Measurements from ENCODE around the gene MRPS22. TPM values are rescaled to one million over a fixed set of nuclear protein-coding genes. Genes with fewer than 3 reads are reported as not detected.

The MRPS22 gene
- total and polyA plus RNA-seq, 2 of the 13 experiments (the other 11 are each of a cell fraction or from before 2014, with no cell fraction given) = 52.7 to 113 TPM

DNA sequence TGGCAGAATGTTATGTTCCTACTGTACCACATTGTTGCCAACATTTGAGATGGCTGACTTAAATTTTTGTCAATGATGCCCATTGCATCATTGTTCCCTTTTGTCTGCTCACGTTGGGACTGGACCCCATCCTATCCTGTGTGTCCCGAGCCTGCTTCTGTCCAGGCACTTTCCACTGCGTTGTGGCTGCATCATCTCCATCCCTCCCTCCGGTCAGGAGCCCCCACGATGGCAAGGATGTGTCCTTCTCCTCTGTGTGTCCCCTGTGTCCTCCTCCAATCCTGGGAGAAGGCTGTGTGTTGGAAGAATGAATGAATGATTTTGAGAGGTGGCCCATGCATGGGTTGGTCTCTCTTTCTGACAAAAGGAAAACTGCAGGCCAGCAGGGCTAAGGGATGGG is 19.4 kb upstream of the MRPS22 start (continued):
- no peak for TF ChIP-seq ZNF318 (CRISPR knock-in tag; IDR thresholded peaks at IDR 0.05)
- no peak for TF ChIP-seq ZNF329 (CRISPR knock-in tag; IDR thresholded peaks at IDR 0.05; ENCODE audit: low read depth)
- TF ChIP-seq, protein P1, sequence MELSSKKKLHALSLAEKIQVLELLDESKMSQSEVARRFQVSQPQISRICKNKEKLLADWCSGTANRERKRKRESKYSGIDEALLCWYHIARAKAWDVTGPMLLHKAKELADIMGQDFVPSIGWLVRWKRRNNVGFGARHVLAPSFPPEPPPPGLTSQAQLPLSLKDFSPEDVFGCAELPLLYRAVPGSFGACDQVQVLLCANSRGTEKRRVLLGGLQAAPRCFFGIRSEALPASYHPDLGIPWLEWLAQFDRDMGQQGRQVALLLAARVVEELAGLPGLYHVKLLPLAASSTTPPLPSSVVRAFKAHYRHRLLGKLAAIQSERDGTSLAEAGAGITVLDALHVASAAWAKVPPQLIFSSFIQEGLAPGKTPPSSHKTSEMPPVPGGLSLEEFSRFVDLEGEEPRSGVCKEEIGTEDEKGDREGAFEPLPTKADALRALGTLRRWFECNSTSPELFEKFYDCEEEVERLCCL (CRISPR knock-in tag; IDR thresholded peaks at IDR 0.05; ENCODE audit: borderline replicate concordance) = no peak
- no peak for TF ChIP-seq TP53 (CRISPR knock-in tag; conservative IDR thresholded peaks at IDR 0.05)
- TF ChIP-seq MEF2D (CRISPR knock-in tag; IDR thresholded peaks at IDR 0.05) = no peak
- TF ChIP-seq KLF9 (CRISPR knock-in tag; IDR thresholded peaks at IDR 0.05; ENCODE audit: low read depth) = no peak
- TF ChIP-seq NCOA5 (CRISPR knock-in tag; IDR thresholded peaks at IDR 0.05) = no peak
- TF ChIP-seq ZNF670 (CRISPR knock-in tag; IDR thresholded peaks at IDR 0.05; ENCODE audit: borderline replicate concordance) = no peak
- no peak for TF ChIP-seq ZNF354B (CRISPR knock-in tag; IDR thresholded peaks at IDR 0.05)
- TF ChIP-seq PBX2 (CRISPR knock-in tag; IDR thresholded peaks at IDR 0.05) = no peak
- no peak for TF ChIP-seq ISL2 (CRISPR knock-in tag; IDR thresholded peaks at IDR 0.05)
- no peak for TF ChIP-seq KAT2B (IDR thresholded peaks at IDR 0.05; ENCODE audit: borderline replicate concordance, low read depth, low read length)
- no peak for TF ChIP-seq RFX5 (IDR thresholded peaks at IDR 0.05; ENCODE audit: low read depth, low read length)
- no peak for TF ChIP-seq CTCF (CRISPR knock-in tag; IDR thresholded peaks at IDR 0.05)
- TF ChIP-seq ZNF766 (CRISPR knock-in tag; IDR thresholded peaks at IDR 0.05; ENCODE audit: borderline replicate concordance) = no peak
- no peak for TF ChIP-seq SP1 (IDR thresholded peaks at IDR 0.05)
- TF ChIP-seq SP1 (CRISPR knock-in tag; IDR thresholded peaks at IDR 0.05) = no peak

All from HepG2 (cell line).